ENCODE data around the gene CASTOR1. TPM values are rescaled to one million over a fixed set of nuclear protein-coding genes. Genes with fewer than 3 reads are reported as not detected.

The CASTOR1 gene
- total RNA-seq, 4 donors from 2014 or later, result 1.8 to 11.6 (median 6.0) TPM

DNA sequence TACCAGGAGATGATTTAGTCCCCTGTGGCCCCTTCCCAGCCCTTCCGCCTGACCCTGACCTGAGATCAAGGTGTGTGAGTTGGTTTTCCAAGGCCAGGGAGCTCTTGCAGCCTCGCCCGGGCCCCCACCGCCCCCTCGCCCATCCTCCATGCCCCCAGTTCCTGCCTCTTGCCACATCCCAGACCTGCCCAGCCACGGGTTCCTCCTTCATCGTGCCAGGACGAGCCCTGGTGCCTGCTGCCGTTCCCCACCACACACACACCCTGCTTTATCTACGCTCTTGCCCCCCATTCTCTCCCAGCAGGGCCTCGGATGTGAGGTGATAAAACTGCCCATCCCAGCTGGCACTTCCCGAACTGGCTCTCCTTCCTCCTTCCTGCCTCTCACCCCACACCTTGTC, 41.3 kb downstream of the CASTOR1 start:
- Histone ChIP-seq H3K4me1 (peaks cover 2 to 50% (median 5%) of the 10 kb centered on the region in 4 donors), H3K27ac (peak overlapping the region in 3 of 4 donors; percentile 63 to 75 (median 72)), H3K9me3 (no peaks in the 10 kb centered on the region), H3K27me3 (no peaks in the 10 kb centered on the region), H3K4me3 (peak overlapping the region in 1 of 4 donors; percentile 62), H3K36me3 (no peaks in the 10 kb centered on the region)
- no peak for DNase-seq
- TF ChIP-seq CTCF (IDR thresholded peaks at IDR 0.05) (no peak), POLR2A (IDR thresholded peaks at IDR 0.05) (no peak)

DNA sequence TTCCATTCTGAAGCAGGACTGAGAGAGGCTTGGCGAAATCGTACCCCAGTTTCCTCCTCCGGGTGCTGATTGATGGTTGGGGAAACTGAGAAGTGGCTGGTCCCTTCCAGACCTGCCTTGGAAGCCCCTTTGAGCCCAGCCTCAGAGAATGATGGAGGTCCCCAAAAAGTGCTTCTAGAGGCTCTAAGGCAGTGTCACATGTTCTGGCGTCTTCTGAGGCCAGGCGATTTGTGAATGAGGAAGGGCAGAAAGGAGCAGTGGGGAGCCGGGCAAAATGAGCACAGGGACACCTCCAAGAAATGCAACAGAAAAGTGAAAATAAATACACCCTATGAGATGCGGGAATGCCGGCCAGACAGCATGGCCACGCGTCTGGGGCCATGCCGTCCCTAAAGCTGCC, 41.7 kb downstream of the CASTOR1 start:
- peak overlapping the region in 3 of 4 donors; percentile 63 to 75 (median 72) for H3K27ac ChIP-seq
- DNase-seq, result no peak
- no peaks in the 10 kb centered on the region for H3K36me3 ChIP-seq
- H3K4me3 ChIP-seq, result peak overlapping the region in 2 of 4 donors; percentile 62
- no peaks in the 10 kb centered on the region for H3K9me3 ChIP-seq
- no peaks in the 10 kb centered on the region for H3K27me3 ChIP-seq
- TF ChIP-seq POLR2A (IDR thresholded peaks at IDR 0.05), result no peak
- no peak for TF ChIP-seq CTCF (IDR thresholded peaks at IDR 0.05)
- H3K4me1 ChIP-seq, result peaks cover 2 to 46% (median 5%) of the 10 kb centered on the region in 4 donors

DNA sequence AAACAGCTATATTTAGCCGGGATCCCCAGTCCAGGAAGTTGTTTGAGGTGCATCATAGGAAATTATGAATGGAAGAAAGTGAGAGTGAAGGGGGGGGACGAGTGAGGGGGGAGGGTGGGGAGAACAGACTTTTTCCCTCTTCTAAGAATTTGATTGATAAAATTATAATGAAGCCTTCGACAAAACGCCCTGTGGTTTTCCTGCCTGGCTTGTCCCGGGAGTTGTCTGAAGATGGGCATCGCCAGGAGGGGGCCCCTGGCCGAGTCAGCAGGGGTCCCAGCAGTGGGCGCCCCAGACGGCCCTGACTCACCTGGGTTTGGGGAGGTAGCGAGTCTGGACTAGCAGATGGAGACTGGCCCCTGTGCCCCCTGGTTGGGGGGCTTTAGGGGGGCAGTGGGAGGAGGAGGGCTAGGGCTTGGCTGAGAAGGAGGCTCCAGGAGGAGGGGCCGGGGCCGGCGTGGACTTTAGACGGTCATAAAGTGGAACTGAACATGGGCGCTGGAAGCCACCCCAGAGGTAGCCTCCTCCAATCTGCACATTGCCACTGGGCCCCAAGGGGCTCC, 42.4 kb downstream of the CASTOR1 start:
- H3K4me3 ChIP-seq, result peak overlapping the region; percentile 38 to 62 (median 50)
- DNase-seq, result peak in 2 of 3 donors; percentile 83 to 86
- H3K27me3 ChIP-seq, result no peaks in the 10 kb centered on the region
- peaks cover 2 to 39% (median 5%) of the 10 kb centered on the region in 4 donors for H3K4me1 ChIP-seq
- H3K27ac ChIP-seq, result peak overlapping the region; percentile 27 to 75 (median 68)
- peak in 1 of 6 experiments; percentile 33 for TF ChIP-seq CTCF (IDR thresholded peaks at IDR 0.05)
- no peak for TF ChIP-seq POLR2A (IDR thresholded peaks at IDR 0.05)
- peaks cover 0 to 4% (median 0%) of the 10 kb centered on the region in 3 donors for H3K36me3 ChIP-seq
- H3K9me3 ChIP-seq, result no peaks in the 10 kb centered on the region

- DNase-seq, result peak in 2 of 3 donors; percentile 43 to 70
- Histone ChIP-seq H3K36me3 (peaks cover 0 to 7% (median 0%) of the 10 kb centered on the region in 3 donors), H3K4me1 (peaks cover 2 to 38% (median 5%) of the 10 kb centered on the region in 4 donors), H3K27ac (peak within 1 kb of the TSS; percentile 27 to 75 (median 68)), H3K4me3 (peak within 1 kb of the TSS; percentile 38 to 62 (median 50)), H3K9me3 (no peaks in the 10 kb centered on the region), H3K27me3 (no peaks in the 10 kb centered on the region)
- no peak for TF ChIP-seq POLR2A (IDR thresholded peaks at IDR 0.05)
- peak in 3 of 6 experiments; percentile 19 to 29 (median 29) for TF ChIP-seq CTCF (IDR thresholded peaks at IDR 0.05)
Measured at GRCh38 chr22:30245985-30246813, 43.1 kb downstream of the CASTOR1 start, which contains the start of gene LIF. LIF (minus strand) TSS chr22:30246759; CDS start chr22:30246695, 64 bp downstream.

DNA sequence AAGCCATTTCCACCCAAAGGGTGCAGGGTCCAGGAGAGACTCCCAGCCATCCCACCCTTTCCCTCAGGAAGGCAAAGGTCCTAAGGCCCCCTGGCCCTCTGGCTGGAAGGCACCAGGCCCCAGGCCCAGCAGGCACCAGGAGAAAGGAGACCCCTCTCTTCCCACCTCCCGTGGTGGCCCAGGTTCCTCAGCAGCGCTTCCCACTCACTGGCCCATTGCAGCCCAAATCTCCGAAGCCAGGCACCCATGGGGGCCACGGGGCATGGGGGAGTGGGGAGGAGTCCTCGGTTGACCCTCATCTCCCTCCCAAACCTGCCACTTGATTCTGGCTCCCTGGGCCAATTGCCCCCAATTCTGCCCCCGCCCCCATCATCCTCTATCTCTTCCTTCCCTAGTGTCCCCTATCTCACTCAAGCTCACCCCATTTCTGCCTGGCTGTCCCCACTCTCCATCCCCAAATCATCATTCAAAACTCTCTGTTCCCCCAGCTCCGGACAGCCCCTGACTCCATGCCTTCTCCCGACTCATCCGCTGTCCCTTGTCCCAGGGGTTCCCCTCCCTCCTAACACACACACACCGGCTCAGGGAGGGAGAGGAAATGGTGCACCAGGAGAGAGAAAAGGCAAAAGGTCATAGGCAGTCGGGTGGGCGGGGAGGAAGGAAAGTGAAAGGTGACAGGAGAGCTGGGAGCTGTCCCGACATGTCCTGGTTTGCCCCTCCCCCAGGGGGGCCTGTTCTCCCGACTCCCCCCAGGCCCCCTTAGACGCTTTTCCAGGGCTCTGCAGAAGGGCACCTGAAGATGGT, 43.9 kb downstream of the CASTOR1 start:
- peak overlapping the region; percentile 27 to 72 (median 56) for H3K27ac ChIP-seq
- TF ChIP-seq POLR2A (IDR thresholded peaks at IDR 0.05) (no peak), CTCF (IDR thresholded peaks at IDR 0.05) (no peak)
- peaks cover 0 to 7% (median 0%) of the 10 kb centered on the region in 3 donors for H3K36me3 ChIP-seq
- DNase-seq, result no peak
- peaks cover 2 to 38% (median 5%) of the 10 kb centered on the region in 4 donors for H3K4me1 ChIP-seq
- H3K27me3 ChIP-seq, result no peaks in the 10 kb centered on the region
- no peaks in the 10 kb centered on the region for H3K9me3 ChIP-seq
- peak overlapping the region; percentile 38 to 62 (median 50) for H3K4me3 ChIP-seq

Data from Peyer's patch (tissue), 4 donors.